ENCODE results near the gene TNRC6C.

DNA sequence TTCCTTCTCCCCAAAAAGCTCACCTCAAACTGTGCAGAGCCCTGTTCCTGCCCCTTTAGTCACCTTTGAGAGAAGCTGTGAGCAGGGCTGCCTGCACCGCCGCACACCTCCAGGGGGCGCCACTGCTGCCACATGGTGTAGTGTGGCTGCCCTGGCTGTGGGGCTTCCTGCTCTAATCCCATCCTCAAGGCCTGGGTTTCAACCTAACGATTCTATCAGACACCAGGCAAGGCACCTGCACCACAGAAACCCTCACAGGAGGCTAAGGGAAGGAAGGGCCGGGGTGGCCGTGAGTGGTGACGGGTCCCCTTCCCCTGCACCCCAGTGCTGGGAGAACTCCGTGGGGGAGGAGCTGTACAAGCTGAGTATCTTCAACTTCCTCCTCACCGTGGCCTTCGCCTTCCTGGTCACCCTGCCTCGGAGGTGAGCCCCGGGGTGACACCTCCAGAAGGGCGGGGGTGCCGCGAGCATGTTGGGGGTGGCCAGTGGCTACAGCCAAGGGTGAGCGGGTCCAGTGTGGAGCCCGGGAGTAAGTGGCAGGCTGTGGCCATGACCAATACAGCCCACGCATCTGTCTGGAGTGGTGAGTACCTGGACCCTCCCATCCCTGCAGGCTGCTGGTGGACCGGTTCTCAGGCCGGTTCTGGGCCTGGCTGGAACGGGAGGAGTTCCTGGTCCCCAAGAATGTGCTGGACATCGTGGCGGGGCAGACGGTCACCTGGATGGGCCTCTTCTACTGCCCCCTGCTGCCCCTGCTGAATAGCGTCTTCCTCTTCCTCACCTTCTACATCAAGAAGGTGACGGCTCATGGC, 179.1 kb downstream of the TNRC6C start:
- TF ChIP-seq, protein P1, sequence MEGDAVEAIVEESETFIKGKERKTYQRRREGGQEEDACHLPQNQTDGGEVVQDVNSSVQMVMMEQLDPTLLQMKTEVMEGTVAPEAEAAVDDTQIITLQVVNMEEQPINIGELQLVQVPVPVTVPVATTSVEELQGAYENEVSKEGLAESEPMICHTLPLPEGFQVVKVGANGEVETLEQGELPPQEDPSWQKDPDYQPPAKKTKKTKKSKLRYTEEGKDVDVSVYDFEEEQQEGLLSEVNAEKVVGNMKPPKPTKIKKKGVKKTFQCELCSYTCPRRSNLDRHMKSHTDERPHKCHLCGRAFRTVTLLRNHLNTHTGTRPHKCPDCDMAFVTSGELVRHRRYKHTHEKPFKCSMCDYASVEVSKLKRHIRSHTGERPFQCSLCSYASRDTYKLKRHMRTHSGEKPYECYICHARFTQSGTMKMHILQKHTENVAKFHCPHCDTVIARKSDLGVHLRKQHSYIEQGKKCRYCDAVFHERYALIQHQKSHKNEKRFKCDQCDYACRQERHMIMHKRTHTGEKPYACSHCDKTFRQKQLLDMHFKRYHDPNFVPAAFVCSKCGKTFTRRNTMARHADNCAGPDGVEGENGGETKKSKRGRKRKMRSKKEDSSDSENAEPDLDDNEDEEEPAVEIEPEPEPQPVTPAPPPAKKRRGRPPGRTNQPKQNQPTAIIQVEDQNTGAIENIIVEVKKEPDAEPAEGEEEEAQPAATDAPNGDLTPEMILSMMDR (IDR thresholded peaks at IDR 0.05; ENCODE audit: poor library complexity): peak; percentile 30
- TF ChIP-seq EZH2 (IDR thresholded peaks at IDR 0.05; ENCODE audit: borderline replicate concordance): no peak

Data from hepatocyte (in vitro differentiated cells).